Uterus (tissue), 2 donors: ENCODE data around the gene DDR2.

Source experiments
- CTCF ChIP-seq, 4 experiments: fragments of 200-600 bp in 2 of 4; fragments of 450-650 bp in 2 of 4; sonication (generic) in 2 of 4; IDR thresholded peaks; one replicate each; pipeline ENCODE4 v1.5.1; 2016 to 2019; ENCODE audit warnings: antibody characterized with exemption in 4 of 4, mild to moderate bottlenecking in 2 of 4, moderate library complexity in 1 of 4
- POLR2A ChIP-seq, 2 donors: fragments of 450-650 bp; IDR thresholded peaks; one replicate each; pipeline ENCODE4 v1.6.1; 2016; ENCODE audit warnings: antibody characterized with exemption in 2 of 2, mild to moderate bottlenecking in 1 of 2, moderate library complexity in 1 of 2

- TF ChIP-seq CTCF (IDR thresholded peaks at IDR 0.05) (no peak), POLR2A (IDR thresholded peaks at IDR 0.05) (no peak)
Observed at GRCh38 chr1:162757476-162757875, 125.2 kb downstream of the DDR2 start.
